ENCODE measurements around the gene RHOF. TPM values are rescaled to one million over a fixed set of nuclear protein-coding genes. Genes with fewer than 3 reads are reported as not detected.

Gene RHOF
- total and polyA plus RNA-seq, 2 of the 8 experiments (the other 6 are each of a cell fraction or from before 2014, with no cell fraction given) = 23.8 to 31.9 TPM

DNA sequence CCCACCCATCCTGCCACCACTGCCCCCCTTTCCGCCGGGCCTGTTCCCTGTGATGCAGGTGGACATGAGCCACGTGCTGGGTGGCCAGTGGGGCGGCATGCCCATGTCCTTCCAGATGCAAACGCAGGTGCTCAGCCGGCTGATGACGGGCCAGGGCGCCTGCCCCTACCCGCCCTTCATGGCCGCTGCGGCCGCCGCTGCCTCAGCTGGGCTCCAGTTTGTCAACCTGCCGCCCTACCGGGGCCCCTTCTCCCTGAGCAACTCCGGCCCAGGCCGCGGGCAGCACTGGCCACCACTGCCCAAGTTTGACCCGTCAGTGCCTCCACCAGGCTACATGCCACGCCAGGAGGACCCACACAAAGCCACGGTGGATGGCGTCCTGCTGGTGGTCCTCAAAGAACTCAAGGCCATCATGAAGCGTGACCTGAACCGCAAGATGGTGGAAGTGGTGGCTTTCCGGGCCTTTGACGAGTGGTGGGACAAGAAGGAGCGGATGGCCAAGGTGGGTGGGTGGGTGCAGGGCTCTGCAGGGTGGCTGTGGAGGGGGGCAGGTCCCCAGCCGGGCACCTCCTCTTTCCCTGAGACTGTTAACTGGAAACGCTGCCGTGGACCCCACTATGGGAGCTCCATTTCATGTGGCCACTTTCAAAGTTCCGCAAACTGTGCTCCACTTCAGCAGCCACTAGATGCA, 21.1 kb upstream of the RHOF start (continued):
- TF ChIP-seq SRF (IDR thresholded peaks at IDR 0.05; ENCODE audit: low read depth, low read length) (no peak), BACH1 (IDR thresholded peaks at IDR 0.05; ENCODE audit: low read length) (no peak), CTBP2 (IDR thresholded peaks at IDR 0.05; ENCODE audit: borderline replicate concordance, insufficient read depth, insufficient read length, low read length) (no peak), MAFK (IDR thresholded peaks at IDR 0.05; ENCODE audit: low read depth, low read length) (no peak), YY1 (IDR thresholded peaks at IDR 0.05; ENCODE audit: low read depth, low read length) (no peak), SP4 (IDR thresholded peaks at IDR 0.05; ENCODE audit: low read length) (no peak), KDM1A (IDR thresholded peaks at IDR 0.05; ENCODE audit: borderline replicate concordance, low read length) (no peak), ZNF274 (IDR thresholded peaks at IDR 0.05; ENCODE audit: borderline replicate concordance, extremely low read depth, low read length) (no peak)
